Measurements from ENCODE around the gene PCNX1. TPM values are rescaled to one million over a fixed set of nuclear protein-coding genes. Genes with fewer than 3 reads are reported as not detected.

PCNX1 gene
- total RNA-seq, 1 donor from 2014 or later: 68.8 TPM

DNA sequence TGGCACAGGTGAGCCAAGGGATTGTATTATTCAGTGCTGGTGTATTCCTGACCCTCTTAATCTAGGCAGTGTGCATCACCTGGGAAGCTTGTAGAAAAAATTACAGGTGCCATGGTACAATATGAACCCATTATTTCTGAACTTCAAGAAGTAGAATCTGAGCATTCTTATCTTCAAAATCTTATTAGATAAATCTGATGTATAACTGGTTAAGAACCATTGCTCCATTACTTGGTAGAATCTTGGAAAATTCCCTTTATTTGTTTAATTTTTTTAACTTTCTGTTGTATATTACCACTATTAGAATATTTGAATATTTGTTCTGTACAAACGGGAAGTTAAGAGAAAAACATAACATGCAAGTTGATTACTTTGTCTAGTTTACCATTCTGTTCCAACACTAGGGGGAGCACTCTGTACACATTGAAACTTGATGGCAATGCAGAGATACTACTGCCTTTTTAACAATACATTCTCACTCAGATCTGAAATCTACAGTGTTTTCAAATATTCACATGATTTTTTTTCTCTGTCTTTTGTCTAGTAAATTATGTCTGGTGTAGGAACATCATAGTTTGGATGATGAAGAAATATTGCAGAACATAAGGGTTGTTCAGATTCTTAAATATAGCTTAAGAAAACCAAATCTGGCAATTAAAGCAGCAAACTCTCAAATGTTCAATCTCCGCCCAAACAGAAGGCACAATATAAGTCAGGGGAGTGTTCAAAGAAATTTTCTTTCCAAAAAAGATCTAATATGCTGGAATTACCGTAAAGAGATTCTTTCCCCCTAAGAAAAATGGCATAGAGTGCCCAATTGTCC lies 196.6 kb downstream of the PCNX1 start:
- Mint-ChIP-seq H3K36me3 (ENCODE audit: low read depth, unreplicated experiment) (peaks cover 19% of the 10 kb centered on the region), H3K27me3 (ENCODE audit: unreplicated experiment) (no peaks in the 10 kb centered on the region), H3K9me3 (ENCODE audit: unreplicated experiment) (no peaks in the 10 kb centered on the region), H3K27ac (ENCODE audit: unreplicated experiment) (no peak overlapping the region), H3K4me1 (ENCODE audit: unreplicated experiment) (no peaks in the 10 kb centered on the region), H3K4me3 (ENCODE audit: unreplicated experiment) (no peak overlapping the region)
- peak; percentile 23 for DNase-seq (ENCODE audit: low spot score)
- TF ChIP-seq, protein P1, sequence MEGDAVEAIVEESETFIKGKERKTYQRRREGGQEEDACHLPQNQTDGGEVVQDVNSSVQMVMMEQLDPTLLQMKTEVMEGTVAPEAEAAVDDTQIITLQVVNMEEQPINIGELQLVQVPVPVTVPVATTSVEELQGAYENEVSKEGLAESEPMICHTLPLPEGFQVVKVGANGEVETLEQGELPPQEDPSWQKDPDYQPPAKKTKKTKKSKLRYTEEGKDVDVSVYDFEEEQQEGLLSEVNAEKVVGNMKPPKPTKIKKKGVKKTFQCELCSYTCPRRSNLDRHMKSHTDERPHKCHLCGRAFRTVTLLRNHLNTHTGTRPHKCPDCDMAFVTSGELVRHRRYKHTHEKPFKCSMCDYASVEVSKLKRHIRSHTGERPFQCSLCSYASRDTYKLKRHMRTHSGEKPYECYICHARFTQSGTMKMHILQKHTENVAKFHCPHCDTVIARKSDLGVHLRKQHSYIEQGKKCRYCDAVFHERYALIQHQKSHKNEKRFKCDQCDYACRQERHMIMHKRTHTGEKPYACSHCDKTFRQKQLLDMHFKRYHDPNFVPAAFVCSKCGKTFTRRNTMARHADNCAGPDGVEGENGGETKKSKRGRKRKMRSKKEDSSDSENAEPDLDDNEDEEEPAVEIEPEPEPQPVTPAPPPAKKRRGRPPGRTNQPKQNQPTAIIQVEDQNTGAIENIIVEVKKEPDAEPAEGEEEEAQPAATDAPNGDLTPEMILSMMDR (IDR thresholded peaks at IDR 0.05; ENCODE audit: unreplicated experiment): peak; percentile 88

DNA sequence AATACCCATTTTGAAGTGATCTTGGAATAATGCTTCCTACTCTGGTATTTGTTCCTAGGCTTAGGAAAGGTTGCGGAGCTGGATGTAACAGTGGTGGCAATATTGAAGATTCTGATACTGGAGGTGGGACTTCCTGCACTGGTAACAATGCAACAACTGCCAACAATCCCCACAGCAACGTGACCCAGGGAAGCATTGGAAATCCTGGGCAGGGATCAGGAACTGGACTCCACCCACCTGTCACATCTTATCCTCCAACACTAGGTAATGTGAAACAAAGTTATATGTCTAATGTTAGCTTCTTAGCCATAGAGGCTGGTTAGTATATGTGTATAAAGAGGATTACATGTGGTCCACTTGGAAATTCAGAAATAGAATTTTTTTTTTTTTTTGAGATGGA lies 197.9 kb downstream of the PCNX1 start:
- H3K27ac Mint-ChIP-seq (ENCODE audit: unreplicated experiment): peak overlapping the region; percentile 30
- H3K4me1 Mint-ChIP-seq (ENCODE audit: unreplicated experiment): no peaks in the 10 kb centered on the region
- H3K9me3 Mint-ChIP-seq (ENCODE audit: unreplicated experiment): no peaks in the 10 kb centered on the region
- H3K36me3 Mint-ChIP-seq (ENCODE audit: low read depth, unreplicated experiment): peaks cover 26% of the 10 kb centered on the region
- peaks cover 3% of the 10 kb centered on the region for H3K27me3 Mint-ChIP-seq (ENCODE audit: unreplicated experiment)
- TF ChIP-seq, protein P1 (IDR thresholded peaks at IDR 0.05; ENCODE audit: unreplicated experiment): no peak
- no peak for DNase-seq (ENCODE audit: low spot score)
- no peak overlapping the region for H3K4me3 Mint-ChIP-seq (ENCODE audit: unreplicated experiment)

DNA sequence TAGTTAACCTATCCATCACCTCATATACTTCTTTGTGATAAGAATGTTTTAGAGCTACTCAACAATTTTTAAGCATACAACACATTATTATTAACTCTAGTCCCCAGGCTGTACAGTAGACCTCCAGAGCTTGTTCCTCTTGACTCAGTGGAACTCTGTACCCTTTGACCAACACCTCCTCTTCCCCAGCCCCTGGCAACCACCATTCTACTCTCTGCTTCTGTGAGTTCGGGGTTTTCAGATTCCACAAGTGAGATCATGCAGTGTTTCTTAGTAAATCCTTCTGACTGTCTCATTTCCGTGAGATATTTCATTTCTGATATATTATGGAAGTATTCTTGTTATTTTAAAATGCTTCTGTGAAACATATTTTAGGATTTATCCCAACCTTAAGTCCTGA lies 200.7 kb downstream of the PCNX1 start:
- no peak overlapping the region for H3K4me3 Mint-ChIP-seq (ENCODE audit: unreplicated experiment)
- H3K27ac Mint-ChIP-seq (ENCODE audit: unreplicated experiment): no peak overlapping the region
- no peak for DNase-seq (ENCODE audit: low spot score)
- H3K9me3 Mint-ChIP-seq (ENCODE audit: unreplicated experiment): no peaks in the 10 kb centered on the region
- no peaks in the 10 kb centered on the region for H3K4me1 Mint-ChIP-seq (ENCODE audit: unreplicated experiment)
- peaks cover 3% of the 10 kb centered on the region for H3K27me3 Mint-ChIP-seq (ENCODE audit: unreplicated experiment)
- peaks cover 26% of the 10 kb centered on the region for H3K36me3 Mint-ChIP-seq (ENCODE audit: low read depth, unreplicated experiment)
- TF ChIP-seq, protein P1 (IDR thresholded peaks at IDR 0.05; ENCODE audit: unreplicated experiment): no peak

DNA sequence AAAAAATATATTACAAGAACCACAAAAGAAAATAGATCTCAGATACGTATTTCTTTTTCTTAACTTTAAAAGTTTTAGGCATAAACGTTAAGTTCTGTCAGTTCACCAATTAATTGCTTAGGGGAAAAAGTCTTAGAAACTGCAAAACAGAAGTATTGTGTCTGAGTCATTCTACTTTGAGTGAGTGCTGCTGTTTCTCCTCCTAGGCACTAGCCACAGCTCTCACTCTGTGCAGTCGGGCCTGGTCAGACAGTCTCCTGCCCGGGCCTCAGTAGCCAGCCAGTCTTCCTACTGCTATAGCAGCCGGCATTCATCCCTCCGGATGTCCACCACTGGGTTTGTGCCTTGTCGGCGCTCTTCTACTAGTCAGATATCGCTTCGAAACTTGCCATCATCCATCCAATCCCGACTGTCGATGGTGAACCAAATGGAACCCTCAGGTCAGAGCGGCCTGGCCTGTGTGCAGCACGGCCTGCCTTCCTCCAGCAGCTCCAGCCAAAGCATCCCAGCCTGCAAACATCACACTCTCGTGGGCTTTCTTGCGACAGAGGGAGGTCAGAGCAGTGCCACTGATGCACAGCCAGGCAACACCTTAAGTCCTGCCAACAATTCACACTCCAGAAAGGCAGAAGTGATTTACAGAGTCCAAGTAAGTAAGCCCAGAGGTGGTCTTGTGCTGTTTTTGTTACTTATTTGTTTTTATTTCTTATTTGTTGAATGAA lies 201.3 kb downstream of the PCNX1 start:
- Mint-ChIP-seq H3K9me3 (ENCODE audit: unreplicated experiment) (no peaks in the 10 kb centered on the region), H3K27ac (ENCODE audit: unreplicated experiment) (no peak overlapping the region), H3K4me3 (ENCODE audit: unreplicated experiment) (no peak overlapping the region), H3K4me1 (ENCODE audit: unreplicated experiment) (no peaks in the 10 kb centered on the region), H3K27me3 (ENCODE audit: unreplicated experiment) (peaks cover 3% of the 10 kb centered on the region), H3K36me3 (ENCODE audit: low read depth, unreplicated experiment) (peaks cover 26% of the 10 kb centered on the region)
- TF ChIP-seq, protein P1 (IDR thresholded peaks at IDR 0.05; ENCODE audit: unreplicated experiment): no peak
- DNase-seq (ENCODE audit: low spot score): no peak

DNA sequence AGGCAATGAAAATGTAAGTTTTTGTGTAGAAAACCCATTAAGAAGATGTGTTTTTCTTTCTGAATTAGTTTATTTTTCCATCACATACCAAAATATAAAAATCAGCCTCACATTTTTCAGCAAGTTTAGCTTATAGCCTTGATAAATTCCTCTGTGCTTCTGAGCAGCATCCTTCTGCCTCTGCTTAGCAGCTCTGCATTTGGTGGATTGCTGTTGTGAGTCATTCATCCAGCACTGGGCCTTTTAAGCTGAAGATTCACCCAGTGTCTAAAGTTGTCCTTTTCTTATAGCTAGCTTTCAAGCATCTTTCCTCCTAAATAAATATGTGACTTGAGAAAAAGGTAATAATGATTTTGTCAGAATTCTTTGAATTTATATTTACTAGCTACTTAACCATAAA lies 206.1 kb downstream of the PCNX1 start:
- no peaks in the 10 kb centered on the region for H3K9me3 Mint-ChIP-seq (ENCODE audit: unreplicated experiment)
- DNase-seq (ENCODE audit: low spot score): no peak
- TF ChIP-seq, protein P1 (IDR thresholded peaks at IDR 0.05; ENCODE audit: unreplicated experiment): no peak

More for the DNA sequence above, 206.1 kb downstream of the PCNX1 start:
- no peaks in the 10 kb centered on the region for H3K4me1 Mint-ChIP-seq (ENCODE audit: unreplicated experiment)
- peaks cover 11% of the 10 kb centered on the region for H3K36me3 Mint-ChIP-seq (ENCODE audit: low read depth, unreplicated experiment)
- H3K27me3 Mint-ChIP-seq (ENCODE audit: unreplicated experiment): peaks cover 3% of the 10 kb centered on the region
- no peak overlapping the region for H3K27ac Mint-ChIP-seq (ENCODE audit: unreplicated experiment)
- no peak overlapping the region for H3K4me3 Mint-ChIP-seq (ENCODE audit: unreplicated experiment)
